ENCODE results near the gene USP2. TPM values are rescaled to one million over a fixed set of nuclear protein-coding genes. Genes with fewer than 3 reads are reported as not detected.

USP2 gene
- polyA plus RNA-seq, 1 donor (not counting 4 experiments of a cell fraction or from before 2014, with no cell fraction given) = 0.35 TPM

DNA sequence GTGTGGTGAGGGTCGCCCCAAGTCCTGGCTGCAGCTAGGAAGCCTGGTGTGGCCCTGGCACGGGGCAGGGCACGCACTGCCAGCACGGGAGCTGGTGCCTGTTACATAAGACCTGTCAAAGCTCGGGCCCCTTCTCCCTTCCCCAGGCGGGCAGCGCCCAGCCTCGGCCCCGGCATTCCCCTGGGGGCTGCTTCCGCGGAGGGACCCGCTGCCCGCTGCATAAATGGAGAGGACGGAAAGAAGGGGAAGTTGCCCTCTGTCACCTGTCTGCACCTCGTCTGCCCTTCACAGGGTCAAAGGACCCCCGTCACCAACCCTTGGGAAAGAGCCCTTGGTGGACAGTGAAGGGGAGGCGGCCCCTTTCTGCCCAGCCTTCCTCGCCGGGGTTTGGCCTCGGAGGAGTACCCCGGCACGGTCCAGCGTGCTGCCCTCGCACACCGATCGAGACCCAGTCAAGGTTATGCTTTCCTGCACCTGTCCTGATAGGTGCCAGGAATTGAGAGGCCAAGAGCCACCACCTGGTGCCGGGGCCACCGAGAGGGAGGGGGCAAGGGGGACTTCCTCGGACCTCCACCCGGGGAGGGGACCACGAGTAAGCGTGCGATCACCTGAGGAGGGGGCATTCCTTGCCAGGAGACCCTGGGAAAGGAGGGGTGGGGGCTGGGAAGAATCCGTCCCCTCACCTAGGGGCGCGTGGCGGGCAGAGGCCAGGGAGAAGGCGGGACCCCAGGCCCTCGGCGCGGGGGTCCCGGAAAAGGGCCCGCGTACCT, 18.2 kb downstream of the USP2 start:
- no peak for FAIRE-seq
- H3K79me2 ChIP-seq (ENCODE audit: control insufficient read depth, insufficient read depth, low read length) = no peaks in the 10 kb centered on the region
- no peaks in the 10 kb centered on the region for H3K36me3 ChIP-seq (ENCODE audit: control insufficient read depth in 2 of 2, extremely low read depth in 1 of 2, insufficient read depth in 2 of 2, low read length in 2 of 2)
- DNase-seq (ENCODE audit: low read depth, low spot score) = no peak
- no peak overlapping the region for H3K27ac ChIP-seq (ENCODE audit: control insufficient read depth, insufficient read depth, low read length)
- no peaks in the 10 kb centered on the region for H3K9me1 ChIP-seq (ENCODE audit: control insufficient read depth, extremely low read depth, insufficient read depth, low read length)
- no peaks in the 10 kb centered on the region for H3K9me3 ChIP-seq (ENCODE audit: control insufficient read depth, low read depth, low read length)
- H3K27me3 ChIP-seq (ENCODE audit: control insufficient read depth, extremely low read depth, insufficient read depth, low read length) = peaks cover 24% of the 10 kb centered on the region
- no peak overlapping the region for H3K9ac ChIP-seq (ENCODE audit: control insufficient read depth, extremely low read depth, insufficient read depth, low read length)
- H2AFZ ChIP-seq (ENCODE audit: control insufficient read depth, low read length) = no peak overlapping the region
- H3K4me2 ChIP-seq (ENCODE audit: control insufficient read depth, extremely low read depth, insufficient read depth, low read depth, low read length) = no peak overlapping the region
- H4K20me1 ChIP-seq (ENCODE audit: control insufficient read depth, extremely low read depth, insufficient read depth, low read length) = no peaks in the 10 kb centered on the region
- H3K4me1 ChIP-seq (ENCODE audit: control insufficient read depth, extremely low read depth, insufficient read depth, low read length) = peaks cover 26% of the 10 kb centered on the region
- peak overlapping the region in 1 of 3 experiments; percentile 23 for H3K4me3 ChIP-seq (ENCODE audit: control insufficient read depth in 2 of 3, extremely low read depth in 1 of 3, insufficient read depth in 2 of 3, low read depth in 1 of 3, low read length in 3 of 3)
- dilution Hi-C loops (cut with MboI; ENCODE audit: extremely low pct_ligation_motif_present, low sequenced_read_pairs) = no loop called here
- TF ChIP-seq, protein P1, sequence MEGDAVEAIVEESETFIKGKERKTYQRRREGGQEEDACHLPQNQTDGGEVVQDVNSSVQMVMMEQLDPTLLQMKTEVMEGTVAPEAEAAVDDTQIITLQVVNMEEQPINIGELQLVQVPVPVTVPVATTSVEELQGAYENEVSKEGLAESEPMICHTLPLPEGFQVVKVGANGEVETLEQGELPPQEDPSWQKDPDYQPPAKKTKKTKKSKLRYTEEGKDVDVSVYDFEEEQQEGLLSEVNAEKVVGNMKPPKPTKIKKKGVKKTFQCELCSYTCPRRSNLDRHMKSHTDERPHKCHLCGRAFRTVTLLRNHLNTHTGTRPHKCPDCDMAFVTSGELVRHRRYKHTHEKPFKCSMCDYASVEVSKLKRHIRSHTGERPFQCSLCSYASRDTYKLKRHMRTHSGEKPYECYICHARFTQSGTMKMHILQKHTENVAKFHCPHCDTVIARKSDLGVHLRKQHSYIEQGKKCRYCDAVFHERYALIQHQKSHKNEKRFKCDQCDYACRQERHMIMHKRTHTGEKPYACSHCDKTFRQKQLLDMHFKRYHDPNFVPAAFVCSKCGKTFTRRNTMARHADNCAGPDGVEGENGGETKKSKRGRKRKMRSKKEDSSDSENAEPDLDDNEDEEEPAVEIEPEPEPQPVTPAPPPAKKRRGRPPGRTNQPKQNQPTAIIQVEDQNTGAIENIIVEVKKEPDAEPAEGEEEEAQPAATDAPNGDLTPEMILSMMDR (optimal IDR thresholded peaks at IDR 0.05 in 1 of 3, IDR thresholded peaks at IDR 0.05 in 1 of 3, conservative IDR thresholded peaks at IDR 0.05 in 1 of 3; ENCODE audit: extremely low read depth in 1 of 3, insufficient read depth in 2 of 3, low read length in 3 of 3) = no peak
- no peak for TF ChIP-seq EZH2 (IDR thresholded peaks at IDR 0.05; ENCODE audit: low read length)

DNA sequence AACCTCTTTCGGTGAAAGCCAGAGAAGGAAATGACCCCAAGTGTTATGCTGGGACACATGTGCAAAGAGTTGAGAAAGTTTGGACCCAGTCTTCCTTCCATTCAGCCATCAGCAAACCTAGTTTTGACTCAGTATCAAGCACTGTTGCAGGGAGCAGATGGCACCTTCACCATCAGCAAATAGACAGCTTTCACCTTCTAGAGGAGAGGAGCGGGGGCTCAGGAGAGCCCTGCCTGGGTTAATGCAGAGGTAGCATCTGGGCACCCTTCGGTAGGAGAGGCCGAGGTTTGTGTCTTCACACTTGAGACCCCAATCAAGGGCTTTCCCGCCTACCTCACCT, 18.8 kb downstream of the USP2 start:
- dilution Hi-C loops (cut with MboI; ENCODE audit: extremely low pct_ligation_motif_present, low sequenced_read_pairs) = no loop called here
- Histone ChIP-seq H3K4me2 (ENCODE audit: control insufficient read depth, extremely low read depth, insufficient read depth, low read depth, low read length) (no peak overlapping the region), H3K9me1 (ENCODE audit: control insufficient read depth, extremely low read depth, insufficient read depth, low read length) (no peaks in the 10 kb centered on the region), H3K27ac (ENCODE audit: control insufficient read depth, insufficient read depth, low read length) (no peak overlapping the region), H4K20me1 (ENCODE audit: control insufficient read depth, extremely low read depth, insufficient read depth, low read length) (no peaks in the 10 kb centered on the region), H3K9me3 (ENCODE audit: control insufficient read depth, low read depth, low read length) (no peaks in the 10 kb centered on the region), H2AFZ (ENCODE audit: control insufficient read depth, low read length) (no peak overlapping the region), H3K79me2 (ENCODE audit: control insufficient read depth, insufficient read depth, low read length) (no peaks in the 10 kb centered on the region), H3K9ac (ENCODE audit: control insufficient read depth, extremely low read depth, insufficient read depth, low read length) (no peak overlapping the region), H3K4me3 (ENCODE audit: control insufficient read depth in 2 of 3, extremely low read depth in 1 of 3, insufficient read depth in 2 of 3, low read depth in 1 of 3, low read length in 3 of 3) (no peak overlapping the region), H3K4me1 (ENCODE audit: control insufficient read depth, extremely low read depth, insufficient read depth, low read length) (peaks cover 26% of the 10 kb centered on the region), H3K27me3 (ENCODE audit: control insufficient read depth, extremely low read depth, insufficient read depth, low read length) (peaks cover 24% of the 10 kb centered on the region), H3K36me3 (ENCODE audit: control insufficient read depth in 2 of 2, extremely low read depth in 1 of 2, insufficient read depth in 2 of 2, low read length in 2 of 2) (no peaks in the 10 kb centered on the region)
- TF ChIP-seq EZH2 (IDR thresholded peaks at IDR 0.05; ENCODE audit: low read length) = no peak
- TF ChIP-seq, protein P1 (optimal IDR thresholded peaks at IDR 0.05 in 1 of 3, IDR thresholded peaks at IDR 0.05 in 1 of 3, conservative IDR thresholded peaks at IDR 0.05 in 1 of 3; ENCODE audit: extremely low read depth in 1 of 3, insufficient read depth in 2 of 3, low read length in 3 of 3) = no peak
- FAIRE-seq (no peak), DNase-seq (ENCODE audit: low read depth, low spot score) (no peak)
